Upper lobe of left lung (tissue), 4 donors: ENCODE results near the gene DLGAP1.

Experiments
- CTCF ChIP-seq, 6 experiments: fragments of 450-650 bp in 4 of 6; fragments of 200-600 bp in 2 of 6; sonication (generic) in 2 of 6; IDR thresholded peaks; one replicate each; pipeline ENCODE4 v1.5.1; 2016 to 2019; ENCODE audit warnings: antibody characterized with exemption in 6 of 6
- POLR2AphosphoS5 ChIP-seq, 2 donors: sonication (generic); formaldehyde crosslinking; IDR thresholded peaks; one replicate each; pipeline ENCODE4 v1.5.1; 2017; ENCODE audit warnings: antibody characterized with exemption in 2 of 2

- TF ChIP-seq CTCF (IDR thresholded peaks at IDR 0.05) (no peak), POLR2AphosphoS5 (IDR thresholded peaks at IDR 0.05) (no peak)
These were observed 916.0 kb downstream of the DLGAP1 start for GRCh38 chr18:3538954-3539617.
